A673 (cell line): Measurements from ENCODE around the gene NEURL1. TPM values are rescaled to one million over a fixed set of nuclear protein-coding genes. Genes with fewer than 3 reads are reported as not detected.

Source experiments
- BruUV-seq: library from RNA; stranded (reverse); fragments of 400-500 nt; replicated peaks from 2 replicates; lab custom pipeline; 2021; lab: Mats Ljungman, UMichigan
- CTCF ChIA-PET: fragments of 300-600 bp; sonication (Branson Sonifier 250); formaldehyde crosslinking; loops from one replicate; lab custom pipeline; 2022; ENCODE audit warnings: antibody characterized with exemption; lab: Charles Lee
- POLR2A ChIA-PET: fragments of 300-600 bp; sonication (Branson Sonifier 250); formaldehyde crosslinking; loops from one replicate; lab custom pipeline; 2022; ENCODE audit warnings: antibody characterized with exemption; ENCODE audit not compliant: low non-redundant PET; lab: Charles Lee
- DNase-seq: peaks from one replicate; pipeline ENCODE4 v3.0.0-alpha.2; 2015; ENCODE audit warnings: low spot score
- H3K27ac ChIP-seq: fragments of 200-600 bp; sonication (generic); 2 replicates; pipeline ENCODE4 v1.5.1; 2016; ENCODE audit warnings: mixed run types, low read depth, mild to moderate bottlenecking, mixed read lengths, antibody characterized with exemption, low read length; ENCODE audit not compliant: poor library complexity, severe bottlenecking
- H3K27me3 ChIP-seq: fragments of 200-600 bp; sonication (generic); replicated peaks from 2 replicates; pipeline ENCODE4 v1.6.1; 2017; ENCODE audit warnings: mixed run types, low read depth, mild to moderate bottlenecking, mixed read lengths, antibody characterized with exemption, low read length; ENCODE audit not compliant: insufficient read depth, poor library complexity
- H3K36me3 ChIP-seq: fragments of 200-600 bp; sonication (generic); 2 replicates; pipeline ENCODE4 v1.6.1; 2016; ENCODE audit warnings: mixed run types, mild to moderate bottlenecking, mixed read lengths, antibody characterized with exemption, low read length; ENCODE audit not compliant: insufficient read depth, poor library complexity, severe bottlenecking
- H3K4me1 ChIP-seq: fragments of 200-600 bp; sonication (generic); 2 replicates; pipeline ENCODE4 v1.6.1; 2017; ENCODE audit warnings: mixed run types, mild to moderate bottlenecking, mixed read lengths, antibody characterized with exemption, low read length; ENCODE audit not compliant: insufficient read depth, poor library complexity, severe bottlenecking
- H3K4me3 ChIP-seq: fragments of 200-600 bp; sonication (generic); 2 replicates; pipeline ENCODE4 v1.5.1; 2016; ENCODE audit warnings: low read depth, mixed run types, mild to moderate bottlenecking, mixed read lengths, low read length; ENCODE audit not compliant: poor library complexity, severe bottlenecking
- H3K9me3 ChIP-seq: fragments of 200-600 bp; sonication (generic); 2 replicates; pipeline ENCODE4 v1.6.1; 2016; ENCODE audit warnings: mixed run types, low read depth, mild to moderate bottlenecking, mixed read lengths, antibody characterized with exemption, low read length; ENCODE audit not compliant: poor library complexity, severe bottlenecking
- CTCF ChIP-seq: fragments of 300-800, 200-600 bp; sonication (generic); conservative IDR thresholded peaks from 2 replicates; pipeline ENCODE4 v1.5.1; 2017; ENCODE audit warnings: low read depth, mild to moderate bottlenecking, antibody characterized with exemption, low read length, moderate library complexity, mixed read lengths
- EZH2 ChIP-seq: fragments of 200-600 bp; sonication (generic); IDR thresholded peaks from 2 replicates; pipeline ENCODE4 v1.6.1; 2017; ENCODE audit warnings: borderline replicate concordance, low read depth, mild to moderate bottlenecking, mixed read lengths, antibody characterized with exemption, low read length; ENCODE audit not compliant: poor library complexity, severe bottlenecking
- intact Hi-C: fragments of 100-400 bp; cut with micrococcal nuclease; formaldehyde crosslinking; loops from one replicate; pipeline ENCODE4 v1.10.0; 2022; ENCODE audit not compliant: unreplicated experiment
- total RNA-seq: library from RNA; stranded (reverse); gene quantifications from 2 replicates; pipeline ENCODE4 v1.2.3, GENCODE V29; 2021

NEURL1 gene
- total RNA-seq, 1 experiment from 2014 or later = 0.52 TPM

GRCh38 chr10:103587073-103587472 lies 93.6 kb downstream of the NEURL1 start:
- intact Hi-C loops = no loop called here
- POLR2A ChIA-PET = no interaction called here
- Histone ChIP-seq H3K27me3 (no peaks in the 10 kb centered on the region), H3K4me1 (no peaks in the 10 kb centered on the region), H3K27ac (no peak overlapping the region), H3K4me3 (no peak overlapping the region), H3K36me3 (no peaks in the 10 kb centered on the region), H3K9me3 (no peaks in the 10 kb centered on the region)
- TF ChIP-seq CTCF (no peak), EZH2 (no peak)
- CTCF ChIA-PET = no interaction called here
- BruUV-seq = no TSS peak
- no peak for DNase-seq

GRCh38 chr10:103589074-103589630 lies 95.6 kb downstream of the NEURL1 start:
- DNase-seq = no peak
- Histone ChIP-seq H3K4me1 (no peaks in the 10 kb centered on the region), H3K27me3 (no peaks in the 10 kb centered on the region), H3K36me3 (no peaks in the 10 kb centered on the region), H3K9me3 (no peaks in the 10 kb centered on the region), H3K4me3 (no peak overlapping the region), H3K27ac (no peak overlapping the region)
- ChIA-PET POLR2A (no interaction called here), CTCF (no interaction called here)
- no peak for TF ChIP-seq EZH2
- TF ChIP-seq CTCF = no peak
- BruUV-seq = no TSS peak
- intact Hi-C loops = no loop called here

- no peak for TF ChIP-seq CTCF
- Histone ChIP-seq H3K27me3 (no peaks in the 10 kb centered on the region), H3K36me3 (no peaks in the 10 kb centered on the region), H3K9me3 (no peaks in the 10 kb centered on the region), H3K27ac (no peak overlapping the region), H3K4me1 (no peaks in the 10 kb centered on the region), H3K4me3 (no peak overlapping the region)
- ChIA-PET POLR2A (no interaction called here), CTCF (no interaction called here)
- no TSS peak for BruUV-seq
- intact Hi-C loops = loop anchor here (10.0 kb wide), 1 partner anchor 615 kb away; no protein-coding TSS in a partner anchor
- DNase-seq = no peak
Observed at GRCh38 chr10:103590060-103590459, 96.6 kb downstream of the NEURL1 start.
